GM11168 (cell line): Measurements from ENCODE around the gene CIT.

Experiments
- in situ Hi-C: fragments of 300-500 bp; cut with MboI; formaldehyde crosslinking; loops from one replicate; pipeline ENCODE4 v1.12.0; 2022; ENCODE audit warnings: low sequenced_read_pairs; ENCODE audit not compliant: unreplicated experiment

Gene CIT

GRCh38 chr12:119864591-119864990, 12.5 kb downstream of the CIT start:
- in situ Hi-C loops: no loop called here

- in situ Hi-C loops: no loop called here
Observed at GRCh38 chr12:119859241-119859640, 17.9 kb downstream of the CIT start.

GRCh38 chr12:119857041-119857591, 20.0 kb downstream of the CIT start:
- in situ Hi-C loops: no loop called here

GRCh38 chr12:119850330-119850729, 26.8 kb downstream of the CIT start:
- in situ Hi-C loops: no loop called here

GRCh38 chr12:119843100-119843499, 34.0 kb downstream of the CIT start:
- in situ Hi-C loops: no loop called here

GRCh38 chr12:119842380-119842779, 34.7 kb downstream of the CIT start:
- in situ Hi-C loops: no loop called here

GRCh38 chr12:119841433-119842210, 35.5 kb downstream of the CIT start:
- in situ Hi-C loops: no loop called here

- in situ Hi-C loops: no loop called here
Observed at GRCh38 chr12:119840582-119840981, 36.5 kb downstream of the CIT start.

- in situ Hi-C loops: no loop called here
Observed at GRCh38 chr12:119840168-119840567, 37.0 kb downstream of the CIT start.

- in situ Hi-C loops: no loop called here
Observed at GRCh38 chr12:119838826-119839600, 38.1 kb downstream of the CIT start.

GRCh38 chr12:119836781-119837180, 40.3 kb downstream of the CIT start:
- in situ Hi-C loops: no loop called here

GRCh38 chr12:119835068-119835467, 42.1 kb downstream of the CIT start:
- in situ Hi-C loops: no loop called here

- in situ Hi-C loops: no loop called here
Observed at GRCh38 chr12:119829439-119829838, 47.7 kb downstream of the CIT start.

GRCh38 chr12:119828300-119828699, 48.8 kb downstream of the CIT start:
- in situ Hi-C loops: no loop called here

GRCh38 chr12:119827760-119828159, 49.4 kb downstream of the CIT start:
- in situ Hi-C loops: no loop called here

- in situ Hi-C loops: no loop called here
Observed at GRCh38 chr12:119826661-119827445, 50.3 kb downstream of the CIT start.

GRCh38 chr12:119825262-119825661, 51.9 kb downstream of the CIT start:
- in situ Hi-C loops: no loop called here

GRCh38 chr12:119822046-119822445, 55.1 kb downstream of the CIT start:
- in situ Hi-C loops: no loop called here

- in situ Hi-C loops: no loop called here
Observed at GRCh38 chr12:119819322-119819721, 57.8 kb downstream of the CIT start.

GRCh38 chr12:119817546-119818343, 59.4 kb downstream of the CIT start:
- in situ Hi-C loops: no loop called here
